Ovary (tissue), 9 donors: ENCODE results near the gene PCYT1A. TPM values are rescaled to one million over a fixed set of nuclear protein-coding genes. Genes with fewer than 3 reads are reported as not detected.
"Not testable (repeated sequence)": the region's sequence is repeated elsewhere in the genome, so short reads cannot be mapped to it uniquely, and the experiment has no call there.

Experiments used
- DNase-seq, 5 donors: peaks; one replicate each; pipeline ENCODE4 v3.0.0-alpha.2; 2019 to 2020
- H3K27ac ChIP-seq, 2 donors: fragments of 200-600 bp; one replicate each; pipeline versions ENCODE4 v1.5.1 to v1.8.0; 2019 to 2022
- H3K27me3 ChIP-seq: fragments of 200-600 bp; one replicate; pipeline ENCODE4 v1.8.0; 2022
- H3K36me3 ChIP-seq: fragments of 200-600 bp; sonication (generic); one replicate; pipeline ENCODE4 v1.5.1; 2019
- H3K4me1 ChIP-seq: one replicate; pipeline ENCODE4 v1.8.1; 2013; ENCODE audit warnings: mild to moderate bottlenecking, moderate library complexity; ENCODE audit not compliant: insufficient read depth
- H3K4me3 ChIP-seq: fragments of 200-600 bp; sonication (generic); one replicate; pipeline ENCODE4 v1.5.1; 2017
- H3K9me3 ChIP-seq, 2 donors: fragments of 200-600 bp in 1 of 2; sonication (generic) in 1 of 2; one replicate each; pipeline versions ENCODE4 v1.5.1 to v1.8.1; 2013 to 2019; ENCODE audit warnings: mild to moderate bottlenecking in 1 of 2, moderate library complexity in 1 of 2
- EP300 ChIP-seq: sonication (generic); formaldehyde crosslinking; IDR thresholded peaks from one replicate; pipeline ENCODE4 v1.6.1; 2017; ENCODE audit warnings: antibody characterized with exemption
- POLR2A ChIP-seq: fragments of 450-650 bp; IDR thresholded peaks from one replicate; pipeline ENCODE4 v1.6.1; 2017; ENCODE audit warnings: antibody characterized with exemption, mild to moderate bottlenecking, moderate library complexity
- WGBS, 3 donors: extraction: QIAGEN DNeasy Blood & Tissue Kit in 1 of 3; methylation state at CpG; one replicate each; pipeline versions ENCODE4 v1.1.5 to v1.1.7; 2013 to 2017; 5-methylcytosine and 5-hydroxymethylcytosine counted together
- intact Hi-C, 4 donors: fragments of 100-400 bp; cut with DNase I; formaldehyde crosslinking; loops; one replicate each; pipeline versions ENCODE4 v1.11.0 to v1.15.1; 2022 to 2023
- polyA plus RNA-seq, 2 donors: library from polyadenylated mRNA; stranded (reverse); fragments of 200-250 nt in 1 of 2; fragments of 350-450 nt in 1 of 2; fragmentation: Illumina TruSeq in 1 of 2; extraction: RNeasy Lipid Tissue Mini Kit (QIAGEN cat#74804) in 1 of 2; gene quantifications; one replicate each; pipeline ENCODE4 v1.2.3, GENCODE V29; 2013 to 2014
- total RNA-seq, 7 donors: library from RNA; depleted of rRNA in 2 of 7; stranded (reverse); fragments of >200 nt in 2 of 7; fragmentation: NEBNext Ultra II Directional in 3 of 7; extraction: Animal tissue kit (Norgen Biotek cat#: 25700) in 3 of 7; gene quantifications; one replicate each; pipeline versions ENCODE4 v1.1.0 to v1.2.4, GENCODE V29; 2016 to 2023
- TF ChIP-seq, protein P1 (sequence below), 3 donors: fragments of 450-650 bp in 2 of 3; fragments of 200-600 bp in 1 of 3; IDR thresholded peaks; one replicate each; pipeline versions ENCODE4 v1.5.1 to v1.8.0; 2016 to 2022; ENCODE audit warnings: antibody characterized with exemption in 3 of 3, mild to moderate bottlenecking in 1 of 3
- donor health status: DM: no; HTN: no; CAD: no; lungs with moderate emphysema.
- donor health status: DM: no; HTN: no; CAD: no.
- donor health status: Bipolar disorder and iron deficiency.
- donor health status: DM: yes; HTN: yes; CAD: no.
- donor health status: DM: no; HTN: no; CAD: no.
- donor health status: DM: yes; HTN: yes; CAD: no.

PCYT1A gene
- total and polyA plus RNA-seq, 9 donors = 16.3 to 58.1 (median 33.7) TPM

DNA sequence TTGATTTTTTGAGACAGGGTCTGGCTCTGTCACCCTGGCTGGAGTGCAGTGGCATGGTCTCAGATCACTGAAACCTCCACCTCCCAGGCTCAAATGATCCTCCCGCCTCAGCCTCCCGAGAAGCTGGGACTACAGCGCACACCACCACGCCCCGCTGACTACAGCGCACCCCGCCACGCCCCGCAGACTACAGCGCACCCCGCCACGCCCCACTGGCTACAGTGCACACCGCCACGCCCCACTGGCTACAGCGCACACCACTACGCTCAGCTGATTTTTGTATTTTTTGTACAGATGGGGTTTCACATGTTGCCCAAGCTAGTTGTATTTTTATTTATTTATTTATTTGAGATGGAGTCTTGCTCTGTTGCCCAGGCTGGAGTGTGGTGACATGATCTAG lies 35.6 kb downstream of the PCYT1A start:
- H3K4me3 ChIP-seq = no peak overlapping the region
- H3K27me3 ChIP-seq = no peaks in the 10 kb centered on the region
- intact Hi-C loops = loop anchor here in 3 of 4 donors (5.0 to 10.0 kb wide), 2 partner anchors 433 to 435 kb away; no protein-coding TSS in a partner anchor
- H3K36me3 ChIP-seq = no peaks in the 10 kb centered on the region
- WGBS, 3 donors = 95 to 99% (median 97%) methylated on average over 16 of the region's 16 CpGs
- no peak for DNase-seq
- no peak overlapping the region for H3K27ac ChIP-seq
- H3K9me3 ChIP-seq = no peaks in the 10 kb centered on the region
- TF ChIP-seq POLR2A (no peak), EP300 (no peak)
- TF ChIP-seq, protein P1, sequence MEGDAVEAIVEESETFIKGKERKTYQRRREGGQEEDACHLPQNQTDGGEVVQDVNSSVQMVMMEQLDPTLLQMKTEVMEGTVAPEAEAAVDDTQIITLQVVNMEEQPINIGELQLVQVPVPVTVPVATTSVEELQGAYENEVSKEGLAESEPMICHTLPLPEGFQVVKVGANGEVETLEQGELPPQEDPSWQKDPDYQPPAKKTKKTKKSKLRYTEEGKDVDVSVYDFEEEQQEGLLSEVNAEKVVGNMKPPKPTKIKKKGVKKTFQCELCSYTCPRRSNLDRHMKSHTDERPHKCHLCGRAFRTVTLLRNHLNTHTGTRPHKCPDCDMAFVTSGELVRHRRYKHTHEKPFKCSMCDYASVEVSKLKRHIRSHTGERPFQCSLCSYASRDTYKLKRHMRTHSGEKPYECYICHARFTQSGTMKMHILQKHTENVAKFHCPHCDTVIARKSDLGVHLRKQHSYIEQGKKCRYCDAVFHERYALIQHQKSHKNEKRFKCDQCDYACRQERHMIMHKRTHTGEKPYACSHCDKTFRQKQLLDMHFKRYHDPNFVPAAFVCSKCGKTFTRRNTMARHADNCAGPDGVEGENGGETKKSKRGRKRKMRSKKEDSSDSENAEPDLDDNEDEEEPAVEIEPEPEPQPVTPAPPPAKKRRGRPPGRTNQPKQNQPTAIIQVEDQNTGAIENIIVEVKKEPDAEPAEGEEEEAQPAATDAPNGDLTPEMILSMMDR (IDR thresholded peaks at IDR 0.05) = no peak
- no peaks in the 10 kb centered on the region for H3K4me1 ChIP-seq

DNA sequence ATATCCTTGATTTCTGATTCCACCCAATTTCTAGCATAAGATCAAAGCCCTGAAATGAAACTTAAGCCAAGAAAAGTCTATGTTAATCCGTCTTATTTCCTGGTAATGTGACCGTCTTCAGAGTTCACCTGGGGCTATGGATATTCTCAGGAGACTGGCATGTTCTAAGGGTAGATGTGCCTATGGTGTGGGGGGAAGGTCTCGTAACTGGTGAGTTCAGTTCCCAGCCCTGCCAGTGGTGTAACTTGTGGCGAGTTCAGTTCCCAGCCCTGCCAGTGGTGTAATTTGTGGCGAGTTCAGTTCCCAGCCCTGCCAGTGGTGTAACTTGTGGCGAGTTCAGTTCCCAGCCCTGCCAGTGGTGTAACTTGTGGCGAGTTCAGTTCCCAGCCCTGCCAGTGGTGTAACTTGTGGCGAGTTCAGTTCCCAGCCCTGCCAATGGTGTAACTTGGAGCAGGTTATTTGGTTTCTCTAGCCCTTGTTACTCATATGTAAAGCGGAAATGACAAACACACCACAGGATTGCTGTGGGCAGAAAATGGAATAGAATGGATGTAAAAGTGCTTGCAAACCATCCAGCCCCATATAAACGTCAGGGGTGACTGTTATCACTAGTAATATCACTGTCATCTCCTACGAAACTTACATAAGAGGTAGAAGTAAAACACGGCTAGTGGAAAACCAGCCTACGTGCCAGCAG lies 40.8 kb downstream of the PCYT1A start:
- 91 to 95% (median 93%) methylated on average over 13 of the region's 13 CpGs for WGBS, 3 donors

DNA sequence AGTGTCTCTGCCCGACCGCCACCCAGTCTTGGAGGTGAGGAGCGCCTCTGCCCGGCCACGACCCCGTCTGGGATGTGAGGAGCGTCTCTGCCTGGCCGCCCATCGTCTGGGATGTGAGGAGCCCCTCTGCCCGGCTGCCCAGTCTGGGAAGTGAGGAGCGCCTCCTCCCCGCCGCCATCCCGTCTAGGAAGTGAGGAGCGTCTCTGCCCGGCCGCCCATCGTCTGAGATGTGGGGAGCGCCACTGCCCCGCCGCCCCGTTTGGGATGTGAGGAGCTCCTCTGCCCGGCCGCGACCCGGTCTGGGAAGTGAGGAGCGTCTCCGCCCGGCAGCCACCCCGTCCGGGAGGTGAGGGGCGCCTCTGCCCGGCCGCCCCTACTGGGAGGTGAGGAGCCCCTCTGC lies 43.4 kb downstream of the PCYT1A start:
- H3K4me3 ChIP-seq, H3K36me3 ChIP-seq, H3K27ac ChIP-seq, DNase-seq, intact Hi-C loops, H3K9me3 ChIP-seq, H3K27me3 ChIP-seq, H3K4me1 ChIP-seq: not testable (repeated sequence)
- 96 to 98% (median 98%) methylated on average over 33 to 34 of the region's 34 CpGs for WGBS, 3 donors

More for the DNA sequence above, 40.8 kb downstream of the PCYT1A start:
- TF ChIP-seq, protein P1 (IDR thresholded peaks at IDR 0.05) = no peak
- TF ChIP-seq EP300 (no peak), POLR2A (no peak)
- Histone ChIP-seq H3K27ac (no peak overlapping the region), H3K4me1 (no peaks in the 10 kb centered on the region), H3K9me3 (no peaks in the 10 kb centered on the region), H3K36me3 (no peaks in the 10 kb centered on the region), H3K4me3 (no peak overlapping the region), H3K27me3 (no peaks in the 10 kb centered on the region)
- DNase-seq = no peak
- intact Hi-C loops = no loop called here

DNA sequence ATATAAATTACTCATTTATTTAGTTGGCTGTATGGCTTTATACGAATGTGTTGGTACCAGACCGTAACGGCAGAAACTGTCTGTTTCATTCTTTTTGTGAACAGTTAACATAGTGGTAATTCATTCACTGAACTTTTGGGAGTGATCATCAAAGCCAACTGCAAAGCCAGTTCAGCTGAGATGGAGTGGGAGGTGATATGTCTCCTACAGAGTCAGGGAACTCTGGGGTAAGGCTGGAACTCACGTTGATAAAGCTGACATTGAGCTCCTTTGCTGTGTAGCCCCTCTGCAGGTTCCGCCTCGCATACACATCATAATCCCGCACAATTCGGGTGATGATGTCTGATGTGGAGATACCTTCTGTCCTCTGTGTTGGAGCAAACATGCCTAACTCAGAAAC lies 45.8 kb downstream of the PCYT1A start:
- Histone ChIP-seq H3K36me3 (no peaks in the 10 kb centered on the region), H3K27ac (no peak overlapping the region), H3K27me3 (no peaks in the 10 kb centered on the region), H3K4me3 (no peak overlapping the region), H3K4me1 (peaks cover 2% of the 10 kb centered on the region), H3K9me3 (no peaks in the 10 kb centered on the region)
- intact Hi-C loops = no loop called here
- TF ChIP-seq POLR2A = no peak
- TF ChIP-seq, protein P1 (IDR thresholded peaks at IDR 0.05) = no peak
- TF ChIP-seq EP300 = no peak
- WGBS, 3 donors = 83 to 89% (median 86%) methylated on average over 8 of the region's 8 CpGs
- no peak for DNase-seq

DNA sequence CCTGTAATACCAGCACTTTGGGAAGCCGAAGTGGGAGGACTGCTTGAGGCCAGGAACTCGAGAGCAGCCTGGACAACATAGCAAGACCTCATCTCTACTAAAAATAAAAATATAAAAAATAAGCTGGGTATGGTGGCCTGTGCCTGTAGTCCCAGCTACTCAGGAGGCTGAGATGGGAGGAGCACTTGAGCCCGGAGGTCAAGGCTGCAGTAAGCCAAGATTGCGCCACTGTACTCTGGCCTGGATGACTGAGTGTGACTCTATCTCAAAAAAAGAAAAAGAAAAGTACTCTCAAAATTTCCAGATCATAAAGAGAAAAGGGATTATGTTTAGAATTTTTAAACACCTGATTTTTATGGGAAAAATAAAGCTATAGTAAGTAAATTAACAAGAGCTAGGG lies 47.1 kb downstream of the PCYT1A start:
- H3K4me1 ChIP-seq = peaks cover 2% of the 10 kb centered on the region
- H3K9me3 ChIP-seq = no peaks in the 10 kb centered on the region
- 57 to 65% (median 57%) methylated on average over 4 of the region's 4 CpGs for WGBS, 3 donors
- no peaks in the 10 kb centered on the region for H3K27me3 ChIP-seq
- TF ChIP-seq, protein P1 (IDR thresholded peaks at IDR 0.05) = no peak
- TF ChIP-seq POLR2A (no peak), EP300 (no peak)
- H3K27ac ChIP-seq = no peak overlapping the region
- DNase-seq = no peak
- intact Hi-C loops = no loop called here
- H3K4me3 ChIP-seq = no peak overlapping the region
- H3K36me3 ChIP-seq = no peaks in the 10 kb centered on the region
